ENCODE data around the gene SAC3D1. TPM values are rescaled to one million over a fixed set of nuclear protein-coding genes. Genes with fewer than 3 reads are reported as not detected.

SAC3D1 gene
- total and polyA plus RNA-seq, 9 of the 15 experiments (the other 6 are each of a cell fraction or from before 2014, with no cell fraction given), result 0.20 to 35.2 (median 5.8) TPM

GRCh38 chr11:65083834-65084597 is 43.0 kb downstream of the SAC3D1 start, which contains the start of the genes CDCA5 and ZFPL1 (continued):
- TF ChIP-seq, protein P1, sequence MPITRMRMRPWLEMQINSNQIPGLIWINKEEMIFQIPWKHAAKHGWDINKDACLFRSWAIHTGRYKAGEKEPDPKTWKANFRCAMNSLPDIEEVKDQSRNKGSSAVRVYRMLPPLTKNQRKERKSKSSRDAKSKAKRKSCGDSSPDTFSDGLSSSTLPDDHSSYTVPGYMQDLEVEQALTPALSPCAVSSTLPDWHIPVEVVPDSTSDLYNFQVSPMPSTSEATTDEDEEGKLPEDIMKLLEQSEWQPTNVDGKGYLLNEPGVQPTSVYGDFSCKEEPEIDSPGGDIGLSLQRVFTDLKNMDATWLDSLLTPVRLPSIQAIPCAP (CRISPR knock-in tag; IDR thresholded peaks at IDR 0.05; ENCODE audit: borderline replicate concordance), result no peak
- TF ChIP-seq ZNF384 (IDR thresholded peaks at IDR 0.05; ENCODE audit: low read depth, low read length) (peak; percentile 47; the same call in 1 of the 2 replicates), STAT5B (CRISPR knock-in tag; IDR thresholded peaks at IDR 0.05) (no peak), HBP1 (CRISPR knock-in tag; IDR thresholded peaks at IDR 0.05) (0 out of 2 replicates have a peak, but pooled peaks have one; percentile 19), ZC3H4 (CRISPR knock-in tag; IDR thresholded peaks at IDR 0.05; ENCODE audit: borderline replicate concordance) (no peak), RAD21 (CRISPR knock-in tag; conservative IDR thresholded peaks at IDR 0.05 in 1 of 2, IDR thresholded peaks at IDR 0.05 in 1 of 2) (no peak), ZBTB8A (IDR thresholded peaks at IDR 0.05; ENCODE audit: partially characterized antibody) (no peak), JUN (IDR thresholded peaks at IDR 0.05; ENCODE audit: borderline replicate concordance, low read depth, low read length) (peak; percentile 68; the same call in 1 of the 2 replicates), JUN (CRISPR knock-in tag; IDR thresholded peaks at IDR 0.05; ENCODE audit: borderline replicate concordance) (no peak), HDAC2 (IDR thresholded peaks at IDR 0.05) (peak; percentile 83; the same call in 1 of the 2 replicates), ZNF766 (CRISPR knock-in tag; conservative IDR thresholded peaks at IDR 0.05) (no peak), IRF9 (tag; IDR thresholded peaks at IDR 0.05) (no peak), BRD9 (IDR thresholded peaks at IDR 0.05; ENCODE audit: low read depth, partially characterized antibody) (no peak), HDAC1 (IDR thresholded peaks at IDR 0.05) (peak; percentile 33 to 99; a peak in 3 of 4 replicates), ZNF507 (tag; conservative IDR thresholded peaks at IDR 0.05) (no peak), POU5F1 (IDR thresholded peaks at IDR 0.05; ENCODE audit: borderline replicate concordance, low read depth, low read length, partially characterized antibody) (peak; percentile 67), SNRNP70 (optimal IDR thresholded peaks at IDR 0.05; ENCODE audit: low read depth, low read length) (no peak), ZNF184 (CRISPR knock-in tag; IDR thresholded peaks at IDR 0.05) (no peak), SRSF9 (IDR thresholded peaks at IDR 0.05; ENCODE audit: borderline replicate concordance, low read depth, low read length) (no peak), EP400 (IDR thresholded peaks at IDR 0.05) (peak; percentile 100)
- TF ChIP-seq, protein P2, sequence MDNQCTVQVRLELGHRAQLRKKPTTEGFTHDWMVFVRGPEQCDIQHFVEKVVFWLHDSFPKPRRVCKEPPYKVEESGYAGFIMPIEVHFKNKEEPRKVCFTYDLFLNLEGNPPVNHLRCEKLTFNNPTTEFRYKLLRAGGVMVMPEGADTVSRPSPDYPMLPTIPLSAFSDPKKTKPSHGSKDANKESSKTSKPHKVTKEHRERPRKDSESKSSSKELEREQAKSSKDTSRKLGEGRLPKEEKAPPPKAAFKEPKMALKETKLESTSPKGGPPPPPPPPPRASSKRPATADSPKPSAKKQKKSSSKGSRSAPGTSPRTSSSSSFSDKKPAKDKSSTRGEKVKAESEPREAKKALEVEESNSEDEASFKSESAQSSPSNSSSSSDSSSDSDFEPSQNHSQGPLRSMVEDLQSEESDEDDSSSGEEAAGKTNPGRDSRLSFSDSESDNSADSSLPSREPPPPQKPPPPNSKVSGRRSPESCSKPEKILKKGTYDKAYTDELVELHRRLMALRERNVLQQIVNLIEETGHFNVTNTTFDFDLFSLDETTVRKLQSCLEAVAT (IDR thresholded peaks at IDR 0.05), result peak; percentile 14 to 36; a peak in 2 of 4 replicates
- TF ChIP-seq, protein P3, sequence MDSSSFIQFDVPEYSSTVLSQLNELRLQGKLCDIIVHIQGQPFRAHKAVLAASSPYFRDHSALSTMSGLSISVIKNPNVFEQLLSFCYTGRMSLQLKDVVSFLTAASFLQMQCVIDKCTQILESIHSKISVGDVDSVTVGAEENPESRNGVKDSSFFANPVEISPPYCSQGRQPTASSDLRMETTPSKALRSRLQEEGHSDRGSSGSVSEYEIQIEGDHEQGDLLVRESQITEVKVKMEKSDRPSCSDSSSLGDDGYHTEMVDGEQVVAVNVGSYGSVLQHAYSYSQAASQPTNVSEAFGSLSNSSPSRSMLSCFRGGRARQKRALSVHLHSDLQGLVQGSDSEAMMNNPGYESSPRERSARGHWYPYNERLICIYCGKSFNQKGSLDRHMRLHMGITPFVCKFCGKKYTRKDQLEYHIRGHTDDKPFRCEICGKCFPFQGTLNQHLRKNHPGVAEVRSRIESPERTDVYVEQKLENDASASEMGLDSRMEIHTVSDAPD (CRISPR knock-in tag; IDR thresholded peaks at IDR 0.05), result no peak
